OCI-LY7 (cell line): ENCODE data around the gene KRT17. TPM values are rescaled to one million over a fixed set of nuclear protein-coding genes. Genes with fewer than 3 reads are reported as not detected.

ENCODE experiments used
- BruUV-seq: library from RNA; stranded (reverse); fragments of 400-500 nt; replicated peaks from 2 replicates; lab custom pipeline; 2021; lab: Mats Ljungman, UMichigan
- CTCF ChIA-PET: fragments of 300-600 bp; sonication (Branson Sonifier 250); formaldehyde crosslinking; loops from one replicate; lab custom pipeline; 2022; ENCODE audit warnings: antibody characterized with exemption; ENCODE audit not compliant: unreplicated experiment; lab: Charles Lee
- POLR2A ChIA-PET: fragments of 300-600 bp; sonication (Branson Sonifier 250); formaldehyde crosslinking; loops from one replicate; lab custom pipeline; 2022; ENCODE audit warnings: antibody characterized with exemption; lab: Charles Lee
- DNase-seq: peaks from one replicate; pipeline ENCODE4 v3.0.0-alpha.2; 2015; ENCODE audit warnings: low spot score
- H2AFZ ChIP-seq: fragments of 200-600 bp; sonication (generic), shearing (Covaris generic); 2 replicates; pipeline ENCODE4 v1.6.1; 2014; ENCODE audit warnings: mild to moderate bottlenecking, antibody characterized with exemption, low read length, moderate library complexity
- H3K27ac ChIP-seq: fragments of 200-600 bp; sonication (generic); 2 replicates; pipeline ENCODE4 v1.5.1; 2014; ENCODE audit warnings: mixed run types, low read depth, mild to moderate bottlenecking, moderate library complexity, low read length, inconsistent platforms; ENCODE audit not compliant: poor library complexity, severe bottlenecking
- H3K36me3 ChIP-seq: fragments of 200-600 bp; sonication (generic); 2 replicates; pipeline ENCODE4 v1.6.1; 2014; ENCODE audit warnings: mild to moderate bottlenecking, antibody characterized with exemption, low read length, moderate library complexity, mixed read lengths; ENCODE audit not compliant: insufficient read depth
- H3K4me1 ChIP-seq: fragments of 200-600 bp; sonication (generic); 2 replicates; pipeline ENCODE4 v1.5.1; 2014; ENCODE audit warnings: mild to moderate bottlenecking, low read length; ENCODE audit not compliant: insufficient read depth, poor library complexity, severe bottlenecking
- H3K4me2 ChIP-seq: fragments of 200-600 bp; sonication (generic); 2 replicates; pipeline ENCODE4 v1.6.1; 2014; ENCODE audit warnings: mild to moderate bottlenecking, low read length
- H3K4me3 ChIP-seq: fragments of 200-600 bp; sonication (generic); 2 replicates; pipeline ENCODE4 v1.5.1; 2014; ENCODE audit warnings: mild to moderate bottlenecking, low read depth, low read length; ENCODE audit not compliant: poor library complexity, severe bottlenecking
- H3K79me2 ChIP-seq: fragments of 200-600 bp; sonication (generic); 2 replicates; pipeline ENCODE4 v1.6.1; 2016; ENCODE audit warnings: low read depth, mild to moderate bottlenecking, low read length, moderate library complexity, mixed read lengths; ENCODE audit not compliant: insufficient read depth
- H3K9me2 ChIP-seq: fragments of 200-600 bp; sonication (generic); 2 replicates; pipeline ENCODE4 v1.6.1; 2016; ENCODE audit warnings: mild to moderate bottlenecking, low read length, mixed read lengths; ENCODE audit not compliant: insufficient read depth
- H3K9me3 ChIP-seq: fragments of 200-600 bp; sonication (generic); 2 replicates; pipeline ENCODE4 v1.6.1; 2014; ENCODE audit warnings: mild to moderate bottlenecking, mixed run types, low read length, mixed read lengths
- H4K20me1 ChIP-seq: fragments of 200-600 bp; sonication (generic); 2 replicates; pipeline ENCODE4 v1.6.1; 2014; ENCODE audit warnings: mild to moderate bottlenecking, antibody characterized with exemption, low read length, moderate library complexity, mixed read lengths; ENCODE audit not compliant: insufficient read depth
- CTCF ChIP-seq: fragments of 200-600 bp; sonication (generic); conservative IDR thresholded peaks from 2 replicates; pipeline ENCODE4 v1.5.1; 2014; ENCODE audit warnings: mild to moderate bottlenecking, antibody characterized with exemption, low read length, moderate library complexity, mixed read lengths
- EZH2phosphoT487 ChIP-seq: fragments of 200-600 bp; sonication (generic); IDR thresholded peaks from 2 replicates; pipeline ENCODE4 v1.6.1; 2018; ENCODE audit warnings: low read depth, borderline replicate concordance, mild to moderate bottlenecking, mixed run types, antibody characterized with exemption, low read length, moderate library complexity, mixed read lengths
- intact Hi-C: fragments of 100-400 bp; cut with micrococcal nuclease; formaldehyde crosslinking; loops from one replicate; pipeline ENCODE4 v1.10.0; 2022; ENCODE audit not compliant: unreplicated experiment
- total RNA-seq, 2 experiments: library from RNA; depleted of rRNA in 1 of 2; stranded (reverse); fragments of >200 nt in 1 of 2; shearing (Covaris generic) in 1 of 2; gene quantifications; 2 replicates each; pipeline ENCODE4 v1.2.3, GENCODE V29; 2014 to 2022

KRT17 gene
- total RNA-seq, 2 experiments from 2014 or later: 2.1 TPM; not detected in 1

- no peak overlapping the region for H3K27ac ChIP-seq
- no peaks in the 10 kb centered on the region for H4K20me1 ChIP-seq
- H2AFZ ChIP-seq: no peak overlapping the region
- DNase-seq: no peak
- intact Hi-C loops: no loop called here
- no peaks in the 10 kb centered on the region for H3K9me2 ChIP-seq
- H3K36me3 ChIP-seq: no peaks in the 10 kb centered on the region
- H3K4me3 ChIP-seq: no peak overlapping the region
- no peaks in the 10 kb centered on the region for H3K4me1 ChIP-seq
- ChIA-PET POLR2A (no interaction called here), CTCF (no interaction called here)
- H3K4me2 ChIP-seq: no peak overlapping the region
- TF ChIP-seq EZH2phosphoT487 (no peak), CTCF (no peak)
- no peaks in the 10 kb centered on the region for H3K9me3 ChIP-seq
- no TSS peak for BruUV-seq
- no peaks in the 10 kb centered on the region for H3K79me2 ChIP-seq
Measured at GRCh38 chr17:41654678-41655607, 30.6 kb upstream of the KRT17 start.

GRCh38 chr17:41653892-41654677, 29.7 kb upstream of the KRT17 start:
- BruUV-seq: no TSS peak
- no peak for DNase-seq
- no peaks in the 10 kb centered on the region for H3K9me2 ChIP-seq
- H3K9me3 ChIP-seq: no peaks in the 10 kb centered on the region
- H3K36me3 ChIP-seq: no peaks in the 10 kb centered on the region
- H3K79me2 ChIP-seq: no peaks in the 10 kb centered on the region
- POLR2A ChIA-PET: interaction anchor here (0.6 to 1.0 kb wide), 2 partner anchors 14 to 35 kb away, joined by 3 to 6 read pairs; no protein-coding TSS in a partner anchor
- H3K4me3 ChIP-seq: no peak overlapping the region
- H3K4me2 ChIP-seq: no peak overlapping the region
- no peak overlapping the region for H3K27ac ChIP-seq
- CTCF ChIA-PET: no interaction called here
- no peaks in the 10 kb centered on the region for H4K20me1 ChIP-seq
- H2AFZ ChIP-seq: no peak overlapping the region
- TF ChIP-seq CTCF: no peak
- TF ChIP-seq EZH2phosphoT487: no peak
- intact Hi-C loops: no loop called here
- H3K4me1 ChIP-seq: no peaks in the 10 kb centered on the region
